Sigmoid colon (tissue), 4 donors: ENCODE results near the gene RASAL1.
"Not testable (repeated sequence)": the region's sequence is repeated elsewhere in the genome, so short reads cannot be mapped to it uniquely, and the experiment has no call there.

Experiments
- EP300 ChIP-seq, 4 donors: sonication (generic); formaldehyde crosslinking; IDR thresholded peaks; one replicate each; pipeline ENCODE4 v1.6.1; 2017; ENCODE audit warnings: antibody characterized with exemption in 4 of 4
- POLR2A ChIP-seq, 2 donors: fragments of 450-650 bp; IDR thresholded peaks; one replicate each; pipeline ENCODE4 v1.6.1; 2016; ENCODE audit warnings: antibody characterized with exemption in 2 of 2, mild to moderate bottlenecking in 2 of 2, moderate library complexity in 2 of 2
- POLR2AphosphoS5 ChIP-seq, 4 donors: sonication (generic); formaldehyde crosslinking; IDR thresholded peaks; one replicate each; pipeline ENCODE4 v1.6.1; 2017; ENCODE audit warnings: antibody characterized with exemption in 4 of 4
- TF ChIP-seq, protein P1 (sequence below), 4 experiments: fragments of 450-650 bp in 3 of 4; fragments of 200-600 bp in 1 of 4; IDR thresholded peaks; one replicate each; pipeline ENCODE4 v1.5.1; 2016 to 2019; ENCODE audit warnings: antibody characterized with exemption in 4 of 4, mild to moderate bottlenecking in 3 of 4, moderate library complexity in 2 of 4

DNA sequence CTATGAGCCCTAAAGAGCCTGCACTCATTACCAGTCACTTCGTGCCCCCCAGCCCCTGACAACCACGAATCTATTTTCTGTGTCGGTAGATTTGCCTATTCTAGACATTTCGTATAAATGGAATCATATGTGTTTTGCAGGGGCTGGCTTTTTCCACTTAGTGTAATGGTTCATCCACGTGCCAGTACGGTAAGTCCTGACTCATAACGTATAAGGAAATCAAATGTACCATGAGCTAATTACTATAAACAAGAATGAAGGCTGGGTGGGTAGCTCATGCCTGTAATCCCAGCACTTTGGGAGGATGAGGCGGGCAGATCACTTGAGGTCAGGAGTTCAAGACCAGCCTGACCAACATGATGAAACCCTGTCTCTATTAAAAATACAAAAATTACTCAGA, 17.9 kb downstream of the RASAL1 start:
- TF ChIP-seq POLR2A, EP300, POLR2AphosphoS5 (IDR thresholded peaks at IDR 0.05): not testable (repeated sequence)
- TF ChIP-seq, protein P1, sequence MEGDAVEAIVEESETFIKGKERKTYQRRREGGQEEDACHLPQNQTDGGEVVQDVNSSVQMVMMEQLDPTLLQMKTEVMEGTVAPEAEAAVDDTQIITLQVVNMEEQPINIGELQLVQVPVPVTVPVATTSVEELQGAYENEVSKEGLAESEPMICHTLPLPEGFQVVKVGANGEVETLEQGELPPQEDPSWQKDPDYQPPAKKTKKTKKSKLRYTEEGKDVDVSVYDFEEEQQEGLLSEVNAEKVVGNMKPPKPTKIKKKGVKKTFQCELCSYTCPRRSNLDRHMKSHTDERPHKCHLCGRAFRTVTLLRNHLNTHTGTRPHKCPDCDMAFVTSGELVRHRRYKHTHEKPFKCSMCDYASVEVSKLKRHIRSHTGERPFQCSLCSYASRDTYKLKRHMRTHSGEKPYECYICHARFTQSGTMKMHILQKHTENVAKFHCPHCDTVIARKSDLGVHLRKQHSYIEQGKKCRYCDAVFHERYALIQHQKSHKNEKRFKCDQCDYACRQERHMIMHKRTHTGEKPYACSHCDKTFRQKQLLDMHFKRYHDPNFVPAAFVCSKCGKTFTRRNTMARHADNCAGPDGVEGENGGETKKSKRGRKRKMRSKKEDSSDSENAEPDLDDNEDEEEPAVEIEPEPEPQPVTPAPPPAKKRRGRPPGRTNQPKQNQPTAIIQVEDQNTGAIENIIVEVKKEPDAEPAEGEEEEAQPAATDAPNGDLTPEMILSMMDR (IDR thresholded peaks at IDR 0.05) = not testable (repeated sequence)
